GM18498 (cell line): Measurements from ENCODE around the gene MTRFR.
"Not testable (repeated sequence)": the region's sequence is repeated elsewhere in the genome, so short reads cannot be mapped to it uniquely, and the experiment has no call there.

Experiments
- ATAC-seq: cut with Tn5 transposase; IDR thresholded peaks from one replicate; pipeline ENCODE4 v1.9.1; 2021; ENCODE audit warnings: mild to moderate bottlenecking, moderate library complexity; ENCODE audit not compliant: unreplicated experiment

MTRFR gene

GRCh38 chr12:123232807-123233504 lies at the start of gene MTRFR, which contains the start of gene MPHOSPH9:
Gene MTRFR (plus strand): TSS chr12:123233436. CDS start chr12:123253675, 20,239 bp downstream.
Gene MPHOSPH9 (minus strand): TSS chr12:123233141. CDS start chr12:123230364, 2,777 bp downstream.
- ATAC-seq: peak; percentile 84

GRCh38 chr12:123187637-123188036 lies 45.6 kb upstream of the MTRFR start:
- no peak for ATAC-seq

- no peak for ATAC-seq
Observed at GRCh38 chr12:123199936-123200335, 33.3 kb upstream of the MTRFR start.

- no peak for ATAC-seq
Observed at GRCh38 chr12:123200414-123200813, 32.8 kb upstream of the MTRFR start.

- ATAC-seq: not testable (repeated sequence)
Observed at GRCh38 chr12:123206794-123207193, 26.4 kb upstream of the MTRFR start.

- ATAC-seq: not testable (repeated sequence)
Observed at GRCh38 chr12:123207815-123208214, 25.4 kb upstream of the MTRFR start.

- peak; percentile 77 for ATAC-seq
Observed at GRCh38 chr12:123223241-123223668, 10.0 kb upstream of the MTRFR start.

GRCh38 chr12:123225443-123225842 lies 7.8 kb upstream of the MTRFR start:
- ATAC-seq: no peak

- no peak for ATAC-seq
Observed at GRCh38 chr12:123227581-123228258, 5.5 kb upstream of the MTRFR start.

- ATAC-seq: no peak
Observed at GRCh38 chr12:123229051-123229450, 4.2 kb upstream of the MTRFR start.

GRCh38 chr12:123231931-123232330 lies 1.3 kb upstream of the MTRFR start:
- no peak for ATAC-seq

GRCh38 chr12:123232472-123232806 lies 797 bp upstream of the MTRFR start:
- no peak for ATAC-seq

GRCh38 chr12:123233505-123234308 lies 471 bp downstream of the MTRFR start:
- peak; percentile 22 for ATAC-seq

- no peak for ATAC-seq
Observed at GRCh38 chr12:123237646-123238329, 4.6 kb downstream of the MTRFR start.

- no peak for ATAC-seq
Observed at GRCh38 chr12:123238330-123238682, 5.1 kb downstream of the MTRFR start.

GRCh38 chr12:123238961-123239360 lies 5.7 kb downstream of the MTRFR start:
- no peak for ATAC-seq

GRCh38 chr12:123242116-123242904 lies 9.1 kb downstream of the MTRFR start:
- ATAC-seq: no peak

- ATAC-seq: no peak
Observed at GRCh38 chr12:123243671-123244262, 10.5 kb downstream of the MTRFR start.

- ATAC-seq: no peak
Observed at GRCh38 chr12:123245678-123246077, 12.4 kb downstream of the MTRFR start.

- ATAC-seq: not testable (repeated sequence)
Observed at GRCh38 chr12:123248129-123248528, 14.9 kb downstream of the MTRFR start.
